MM.1S (cell line): ENCODE measurements around the gene RGS16.

ENCODE experiments used
- EZH2 ChIP-seq: fragments of 300-600 bp; sonication (generic); optimal IDR thresholded peaks from 2 replicates; pipeline ENCODE3; 2017; ENCODE audit warnings: low read depth, mild to moderate bottlenecking, antibody characterized with exemption, low read length, mixed read lengths
- TF ChIP-seq, protein P1 (sequence below): fragments of 300-600 bp; sonication (generic); IDR thresholded peaks from 2 replicates; pipeline ENCODE4 v1.5.1; 2016; ENCODE audit warnings: antibody characterized with exemption, low read length, mixed read lengths

GRCh38 chr1:182649041-182649440, 44.9 kb upstream of the RGS16 start:
- TF ChIP-seq, protein P1, sequence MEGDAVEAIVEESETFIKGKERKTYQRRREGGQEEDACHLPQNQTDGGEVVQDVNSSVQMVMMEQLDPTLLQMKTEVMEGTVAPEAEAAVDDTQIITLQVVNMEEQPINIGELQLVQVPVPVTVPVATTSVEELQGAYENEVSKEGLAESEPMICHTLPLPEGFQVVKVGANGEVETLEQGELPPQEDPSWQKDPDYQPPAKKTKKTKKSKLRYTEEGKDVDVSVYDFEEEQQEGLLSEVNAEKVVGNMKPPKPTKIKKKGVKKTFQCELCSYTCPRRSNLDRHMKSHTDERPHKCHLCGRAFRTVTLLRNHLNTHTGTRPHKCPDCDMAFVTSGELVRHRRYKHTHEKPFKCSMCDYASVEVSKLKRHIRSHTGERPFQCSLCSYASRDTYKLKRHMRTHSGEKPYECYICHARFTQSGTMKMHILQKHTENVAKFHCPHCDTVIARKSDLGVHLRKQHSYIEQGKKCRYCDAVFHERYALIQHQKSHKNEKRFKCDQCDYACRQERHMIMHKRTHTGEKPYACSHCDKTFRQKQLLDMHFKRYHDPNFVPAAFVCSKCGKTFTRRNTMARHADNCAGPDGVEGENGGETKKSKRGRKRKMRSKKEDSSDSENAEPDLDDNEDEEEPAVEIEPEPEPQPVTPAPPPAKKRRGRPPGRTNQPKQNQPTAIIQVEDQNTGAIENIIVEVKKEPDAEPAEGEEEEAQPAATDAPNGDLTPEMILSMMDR: no peak
- no peak for TF ChIP-seq EZH2
